ENCODE results near the gene SERPINE2. TPM values are rescaled to one million over a fixed set of nuclear protein-coding genes. Genes with fewer than 3 reads are reported as not detected.
"Not testable (repeated sequence)": the region's sequence is repeated elsewhere in the genome, so short reads cannot be mapped to it uniquely, and the experiment has no call there.

The SERPINE2 gene
- total and polyA plus RNA-seq, 2 donors, result 11.0 to 24.6 TPM

DNA sequence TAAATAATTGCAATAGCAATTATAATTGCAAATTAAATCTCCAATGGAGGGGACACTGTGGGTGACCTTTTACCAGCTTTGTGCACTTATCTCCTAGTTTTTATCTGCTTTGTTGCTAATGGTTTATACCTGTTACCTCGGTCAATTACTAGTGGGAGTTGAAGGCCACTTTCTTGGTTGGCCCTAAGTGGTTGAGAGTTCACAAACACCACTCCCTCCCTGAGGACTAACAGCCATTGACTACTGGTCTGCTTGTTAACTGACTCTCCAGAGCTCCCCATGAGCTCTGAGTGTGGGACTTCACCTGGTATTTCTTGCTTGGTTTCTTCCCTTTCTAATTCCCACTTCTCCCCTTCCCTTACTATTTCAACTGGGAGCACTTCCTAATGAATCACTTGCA lies 27.2 kb downstream of the SERPINE2 start:
- H3K27ac ChIP-seq (ENCODE audit: low read depth in 1 of 2, low read length in 1 of 2), result no peak overlapping the region
- no peaks in the 10 kb centered on the region for H3K9me3 ChIP-seq (ENCODE audit: control insufficient read depth in 2 of 2, insufficient read depth in 1 of 2, low read length in 1 of 2)
- H3K27me3 ChIP-seq (ENCODE audit: control insufficient read depth in 2 of 2, insufficient read depth in 1 of 2, low read length in 1 of 2), result no peaks in the 10 kb centered on the region
- H3K4me1 ChIP-seq (ENCODE audit: control insufficient read depth in 2 of 2, insufficient read depth in 2 of 2, low read length in 2 of 2), result no peaks in the 10 kb centered on the region
- WGBS, result 96% methylated on average over 1 of the region's 1 CpG
- no peak for DNase-seq (ENCODE audit: low read depth in 6 of 9, low spot score in 9 of 9)
- no peak overlapping the region for H3K4me3 ChIP-seq (ENCODE audit: low read length in 2 of 2)
- no peaks in the 10 kb centered on the region for H3K36me3 ChIP-seq (ENCODE audit: control insufficient read depth in 2 of 2, insufficient read depth in 2 of 2, low read length in 1 of 2)

DNA sequence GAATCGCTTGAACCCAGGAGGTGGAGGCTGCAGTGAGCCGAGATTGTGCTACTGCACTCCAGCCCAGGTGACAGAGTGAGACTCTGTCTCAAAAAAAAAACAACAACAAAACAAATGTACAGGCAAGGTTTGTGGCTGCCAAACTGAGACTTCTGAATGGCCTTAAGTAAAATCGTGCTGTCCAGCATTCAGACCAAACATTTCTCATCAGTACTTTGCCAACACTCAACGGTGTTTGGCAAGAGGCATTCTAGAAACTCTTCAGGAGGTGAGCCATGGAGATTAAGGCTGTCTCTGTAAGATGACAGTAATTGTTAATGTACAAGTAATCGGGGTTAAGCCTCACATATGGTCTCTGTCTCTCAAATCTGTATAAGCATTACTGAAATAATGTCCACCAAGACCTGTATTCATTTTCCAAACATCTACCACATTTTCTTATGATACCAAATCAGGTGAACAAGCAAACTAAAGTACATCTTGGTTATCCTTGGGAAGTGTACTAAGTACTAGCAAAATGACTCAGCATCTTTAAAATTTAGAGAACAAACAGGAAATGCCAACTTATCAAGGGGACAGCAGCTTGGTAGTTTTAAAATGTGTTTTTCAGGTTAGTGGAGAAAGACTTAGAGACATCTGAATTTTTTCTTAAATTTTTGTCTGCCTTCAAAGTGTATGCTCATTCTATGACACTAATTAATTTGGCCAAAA lies 29.3 kb downstream of the SERPINE2 start:
- no peaks in the 10 kb centered on the region for H3K4me1 ChIP-seq (ENCODE audit: control insufficient read depth in 2 of 2, insufficient read depth in 2 of 2, low read length in 2 of 2)
- no peak overlapping the region for H3K27ac ChIP-seq (ENCODE audit: low read depth in 1 of 2, low read length in 1 of 2)
- no peak for DNase-seq (ENCODE audit: low read depth in 6 of 9, low spot score in 9 of 9)
- WGBS, result 96% methylated on average over 5 of the region's 5 CpGs
- no peaks in the 10 kb centered on the region for H3K27me3 ChIP-seq (ENCODE audit: control insufficient read depth in 2 of 2, insufficient read depth in 1 of 2, low read length in 1 of 2)
- H3K36me3 ChIP-seq (ENCODE audit: control insufficient read depth in 2 of 2, insufficient read depth in 2 of 2, low read length in 1 of 2), result no peaks in the 10 kb centered on the region
- H3K9me3 ChIP-seq (ENCODE audit: control insufficient read depth in 2 of 2, insufficient read depth in 1 of 2, low read length in 1 of 2), result no peaks in the 10 kb centered on the region
- no peak overlapping the region for H3K4me3 ChIP-seq (ENCODE audit: low read length in 2 of 2)

DNA sequence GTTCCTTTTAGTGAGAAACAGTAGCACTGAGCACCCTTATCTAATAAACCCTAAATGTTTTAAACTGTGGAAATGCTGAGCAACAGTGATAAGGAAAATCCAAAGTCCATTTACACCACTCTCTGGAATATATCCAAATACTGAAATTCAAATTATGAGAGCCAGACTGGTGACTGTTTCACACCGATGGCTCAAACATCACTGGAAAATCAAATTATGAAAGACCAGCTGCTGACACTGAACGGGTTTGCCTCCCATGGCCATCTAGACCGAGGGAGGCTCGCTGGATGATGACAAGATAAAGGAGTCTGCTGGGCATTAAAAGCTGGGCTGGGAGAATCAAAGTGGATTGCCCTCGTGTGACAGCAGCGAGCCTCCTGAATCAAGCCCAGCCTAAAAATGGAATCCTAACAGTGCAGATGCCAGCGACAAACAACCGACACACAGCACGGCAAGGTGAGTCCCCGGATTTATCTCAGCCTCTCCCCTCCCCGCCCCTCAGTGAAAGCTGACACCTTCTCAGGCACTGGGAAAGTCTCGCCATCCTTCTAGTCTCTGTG lies 30.3 kb downstream of the SERPINE2 start:
- Histone ChIP-seq H3K27me3 (ENCODE audit: control insufficient read depth in 2 of 2, insufficient read depth in 1 of 2, low read length in 1 of 2) (no peaks in the 10 kb centered on the region), H3K9me3 (ENCODE audit: control insufficient read depth in 2 of 2, insufficient read depth in 1 of 2, low read length in 1 of 2) (no peaks in the 10 kb centered on the region), H3K36me3 (ENCODE audit: control insufficient read depth in 2 of 2, insufficient read depth in 2 of 2, low read length in 1 of 2) (no peaks in the 10 kb centered on the region), H3K27ac (ENCODE audit: low read depth in 1 of 2, low read length in 1 of 2) (no peak overlapping the region), H3K4me1 (ENCODE audit: control insufficient read depth in 2 of 2, insufficient read depth in 2 of 2, low read length in 2 of 2) (no peaks in the 10 kb centered on the region), H3K4me3 (ENCODE audit: low read length in 2 of 2) (no peak overlapping the region)
- no peak for DNase-seq (ENCODE audit: low read depth in 6 of 9, low spot score in 9 of 9)
- WGBS, result 89% methylated on average over 12 of the region's 12 CpGs

DNA sequence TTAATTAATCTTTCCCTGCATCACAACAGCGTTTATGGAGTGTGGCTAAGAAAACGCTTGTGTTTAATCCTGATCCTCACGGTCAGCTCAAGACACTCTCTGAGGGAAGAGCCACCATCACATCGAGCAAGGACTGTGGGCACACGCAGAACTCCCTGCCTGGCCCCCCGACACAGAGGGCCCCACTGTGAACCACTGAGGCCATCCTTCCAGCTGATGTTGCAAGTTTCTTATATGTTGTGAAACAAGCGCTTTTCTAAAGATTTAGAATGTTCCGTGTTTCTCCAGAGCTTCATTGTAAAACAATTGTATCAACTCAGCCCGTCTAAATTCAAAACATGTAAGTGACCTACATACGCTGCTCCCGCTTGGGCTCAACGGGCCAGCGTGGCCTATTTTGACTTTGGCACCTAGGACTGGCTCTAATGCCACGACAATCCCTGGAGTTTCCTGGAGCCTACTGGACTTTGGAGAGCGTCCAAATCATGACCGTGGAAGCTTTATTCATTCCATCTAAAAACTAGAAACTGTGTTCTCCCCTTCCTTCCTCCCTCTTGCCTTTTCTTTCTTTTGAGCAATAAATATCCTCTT lies 34.9 kb downstream of the SERPINE2 start:
- 93% methylated on average over 16 of the region's 16 CpGs for WGBS
- no peak for DNase-seq (ENCODE audit: low read depth in 6 of 9, low spot score in 9 of 9)
- Histone ChIP-seq H3K4me1 (ENCODE audit: control insufficient read depth in 2 of 2, insufficient read depth in 2 of 2, low read length in 2 of 2) (no peaks in the 10 kb centered on the region), H3K9me3 (ENCODE audit: control insufficient read depth in 2 of 2, insufficient read depth in 1 of 2, low read length in 1 of 2) (no peaks in the 10 kb centered on the region), H3K27ac (ENCODE audit: low read depth in 1 of 2, low read length in 1 of 2) (no peak overlapping the region), H3K27me3 (ENCODE audit: control insufficient read depth in 2 of 2, insufficient read depth in 1 of 2, low read length in 1 of 2) (no peaks in the 10 kb centered on the region), H3K36me3 (ENCODE audit: control insufficient read depth in 2 of 2, insufficient read depth in 2 of 2, low read length in 1 of 2) (no peaks in the 10 kb centered on the region), H3K4me3 (ENCODE audit: low read length in 2 of 2) (no peak overlapping the region)

DNA sequence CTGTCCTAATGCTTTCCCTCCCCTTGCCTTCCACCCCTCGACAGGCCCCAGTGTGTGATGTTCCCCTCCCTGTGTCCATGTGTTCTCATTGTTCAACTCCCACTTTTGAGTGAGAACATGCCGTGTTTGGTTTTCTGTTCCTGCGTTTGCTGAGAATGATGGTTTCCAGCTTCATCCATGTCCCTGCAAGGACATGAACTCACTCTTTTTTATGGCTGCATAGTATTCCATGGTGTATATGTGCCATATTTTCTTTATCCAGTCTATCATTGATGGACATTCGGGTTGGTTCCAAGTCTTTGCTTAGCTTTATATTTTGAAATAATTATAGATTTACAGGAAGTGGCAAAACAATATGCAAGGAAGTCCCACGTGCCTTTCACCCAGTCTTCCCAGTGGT lies 38.4 kb downstream of the SERPINE2 start:
- H3K4me1 ChIP-seq (ENCODE audit: control insufficient read depth in 2 of 2, insufficient read depth in 2 of 2, low read length in 2 of 2); H3K4me3 ChIP-seq (ENCODE audit: low read length in 2 of 2); DNase-seq (ENCODE audit: low read depth in 6 of 9, low spot score in 9 of 9); H3K27ac ChIP-seq (ENCODE audit: low read depth in 1 of 2, low read length in 1 of 2); H3K27me3 ChIP-seq (ENCODE audit: control insufficient read depth in 2 of 2, insufficient read depth in 1 of 2, low read length in 1 of 2); H3K9me3 ChIP-seq (ENCODE audit: control insufficient read depth in 2 of 2, insufficient read depth in 1 of 2, low read length in 1 of 2); H3K36me3 ChIP-seq (ENCODE audit: control insufficient read depth in 2 of 2, insufficient read depth in 2 of 2, low read length in 1 of 2): not testable (repeated sequence)
- 98% methylated on average over 5 of the region's 5 CpGs for WGBS

DNA sequence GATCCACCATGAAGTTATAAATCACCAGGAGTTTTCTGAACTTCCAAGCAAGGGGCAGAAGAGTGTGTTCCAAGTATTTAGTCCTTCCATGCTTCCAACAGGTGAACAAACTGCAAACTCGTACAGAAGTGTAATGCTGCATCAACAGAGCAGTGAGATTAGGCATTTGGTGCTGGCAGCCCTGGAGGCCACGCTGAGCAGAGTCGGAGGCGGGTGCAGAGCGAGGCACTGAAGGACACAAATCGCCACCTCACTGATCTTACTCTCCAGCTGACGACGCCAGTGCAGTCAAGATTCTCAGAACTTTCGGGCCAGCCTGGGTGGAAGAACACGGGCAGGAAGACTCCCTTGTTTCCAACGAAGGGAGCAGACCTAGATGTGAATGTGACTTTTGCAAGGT lies 39.2 kb downstream of the SERPINE2 start:
- Histone ChIP-seq H3K4me3 (ENCODE audit: low read length in 2 of 2) (no peak overlapping the region), H3K4me1 (ENCODE audit: control insufficient read depth in 2 of 2, insufficient read depth in 2 of 2, low read length in 2 of 2) (no peaks in the 10 kb centered on the region), H3K9me3 (ENCODE audit: control insufficient read depth in 2 of 2, insufficient read depth in 1 of 2, low read length in 1 of 2) (no peaks in the 10 kb centered on the region), H3K27ac (ENCODE audit: low read depth in 1 of 2, low read length in 1 of 2) (no peak overlapping the region), H3K36me3 (ENCODE audit: control insufficient read depth in 2 of 2, insufficient read depth in 2 of 2, low read length in 1 of 2) (no peaks in the 10 kb centered on the region), H3K27me3 (ENCODE audit: control insufficient read depth in 2 of 2, insufficient read depth in 1 of 2, low read length in 1 of 2) (no peaks in the 10 kb centered on the region)
- WGBS, result 97% methylated on average over 11 of the region's 11 CpGs
- DNase-seq (ENCODE audit: low read depth in 6 of 9, low spot score in 9 of 9), result no peak

DNA sequence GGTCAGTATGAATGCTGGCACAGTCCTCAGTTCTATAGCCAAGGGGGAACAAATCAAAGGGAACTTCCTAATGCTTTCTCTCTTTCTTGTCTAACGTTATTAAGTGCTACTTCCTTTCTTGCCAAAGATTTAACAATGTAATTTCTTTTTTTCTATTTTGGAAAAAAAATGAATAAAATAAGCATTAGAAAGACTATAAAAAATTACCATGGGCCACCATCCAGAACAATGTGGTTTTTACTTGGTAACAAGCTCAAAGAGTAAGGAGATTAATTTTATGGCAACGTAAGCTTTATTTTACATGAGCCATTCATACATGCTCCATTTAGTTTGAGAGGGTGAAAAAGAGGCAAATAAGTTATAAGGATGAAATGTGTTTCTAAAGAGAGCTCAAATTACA lies 40.1 kb downstream of the SERPINE2 start:
- Histone ChIP-seq H3K4me3 (ENCODE audit: low read length in 2 of 2) (no peak overlapping the region), H3K9me3 (ENCODE audit: control insufficient read depth in 2 of 2, insufficient read depth in 1 of 2, low read length in 1 of 2) (no peaks in the 10 kb centered on the region), H3K4me1 (ENCODE audit: control insufficient read depth in 2 of 2, insufficient read depth in 2 of 2, low read length in 2 of 2) (no peaks in the 10 kb centered on the region), H3K27ac (ENCODE audit: low read depth in 1 of 2, low read length in 1 of 2) (no peak overlapping the region), H3K27me3 (ENCODE audit: control insufficient read depth in 2 of 2, insufficient read depth in 1 of 2, low read length in 1 of 2) (no peaks in the 10 kb centered on the region), H3K36me3 (ENCODE audit: control insufficient read depth in 2 of 2, insufficient read depth in 2 of 2, low read length in 1 of 2) (no peaks in the 10 kb centered on the region)
- 92% methylated on average over 2 of the region's 2 CpGs for WGBS
- DNase-seq (ENCODE audit: low read depth in 6 of 9, low spot score in 9 of 9), result no peak

DNA sequence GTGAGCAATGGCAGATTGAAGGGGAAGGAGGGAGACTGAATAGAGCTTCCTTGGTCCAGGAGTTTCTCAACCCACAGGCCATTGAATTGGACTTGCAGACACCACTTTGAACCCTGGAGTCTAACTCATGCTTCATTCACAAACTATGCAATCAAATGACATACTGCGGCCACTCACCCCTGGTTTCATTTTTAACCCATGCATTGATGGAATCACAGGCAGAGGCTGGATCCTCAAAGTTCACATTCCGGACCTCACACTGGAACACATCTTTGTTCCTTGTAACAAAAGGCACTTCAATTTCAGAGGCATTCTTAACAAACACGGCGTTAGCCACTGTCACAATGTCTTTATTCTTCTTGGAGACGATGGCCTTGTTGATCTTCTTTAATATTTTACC lies 41.1 kb downstream of the SERPINE2 start:
- DNase-seq (ENCODE audit: low read depth in 6 of 9, low spot score in 9 of 9), result no peak
- H3K27me3 ChIP-seq (ENCODE audit: control insufficient read depth in 2 of 2, insufficient read depth in 1 of 2, low read length in 1 of 2), result no peaks in the 10 kb centered on the region
- no peaks in the 10 kb centered on the region for H3K36me3 ChIP-seq (ENCODE audit: control insufficient read depth in 2 of 2, insufficient read depth in 2 of 2, low read length in 1 of 2)

DNA sequence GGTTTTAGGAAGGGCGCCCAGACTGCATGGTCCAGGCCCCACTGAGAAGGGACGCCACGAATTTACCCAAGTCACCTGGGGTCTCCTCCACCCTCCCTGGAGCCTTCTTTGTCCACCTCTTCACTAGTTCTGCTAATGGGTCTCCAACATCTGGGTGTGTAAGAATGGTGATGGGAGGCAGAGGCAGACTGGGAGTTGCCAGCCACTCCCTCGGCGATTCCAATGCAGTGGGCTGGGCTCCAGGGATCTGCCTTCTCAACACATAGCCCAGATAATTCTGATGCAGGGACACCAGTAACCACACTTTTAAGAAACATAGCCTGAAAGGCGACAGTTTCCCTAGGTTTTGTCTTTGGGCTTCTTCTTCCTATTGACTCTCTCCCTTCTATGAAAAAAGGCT lies 42.7 kb downstream of the SERPINE2 start:
- H3K27me3 ChIP-seq (ENCODE audit: control insufficient read depth in 2 of 2, insufficient read depth in 1 of 2, low read length in 1 of 2), result no peaks in the 10 kb centered on the region
- no peak for DNase-seq (ENCODE audit: low read depth in 6 of 9, low spot score in 9 of 9)
- H3K27ac ChIP-seq (ENCODE audit: low read depth in 1 of 2, low read length in 1 of 2), result no peak overlapping the region
- no peak overlapping the region for H3K4me3 ChIP-seq (ENCODE audit: low read length in 2 of 2)
- 90% methylated on average over 6 of the region's 6 CpGs for WGBS
- H3K9me3 ChIP-seq (ENCODE audit: control insufficient read depth in 2 of 2, insufficient read depth in 1 of 2, low read length in 1 of 2), result no peaks in the 10 kb centered on the region
- no peaks in the 10 kb centered on the region for H3K36me3 ChIP-seq (ENCODE audit: control insufficient read depth in 2 of 2, insufficient read depth in 2 of 2, low read length in 1 of 2)
- H3K4me1 ChIP-seq (ENCODE audit: control insufficient read depth in 2 of 2, insufficient read depth in 2 of 2, low read length in 2 of 2), result no peaks in the 10 kb centered on the region

More for the DNA sequence above, 41.1 kb downstream of the SERPINE2 start:
- Histone ChIP-seq H3K9me3 (ENCODE audit: control insufficient read depth in 2 of 2, insufficient read depth in 1 of 2, low read length in 1 of 2) (no peaks in the 10 kb centered on the region), H3K4me1 (ENCODE audit: control insufficient read depth in 2 of 2, insufficient read depth in 2 of 2, low read length in 2 of 2) (no peaks in the 10 kb centered on the region), H3K4me3 (ENCODE audit: low read length in 2 of 2) (no peak overlapping the region), H3K27ac (ENCODE audit: low read depth in 1 of 2, low read length in 1 of 2) (no peak overlapping the region)
- WGBS, result 96% methylated on average over 5 of the region's 5 CpGs
